ENCODE measurements around the gene SGK1.

DNA sequence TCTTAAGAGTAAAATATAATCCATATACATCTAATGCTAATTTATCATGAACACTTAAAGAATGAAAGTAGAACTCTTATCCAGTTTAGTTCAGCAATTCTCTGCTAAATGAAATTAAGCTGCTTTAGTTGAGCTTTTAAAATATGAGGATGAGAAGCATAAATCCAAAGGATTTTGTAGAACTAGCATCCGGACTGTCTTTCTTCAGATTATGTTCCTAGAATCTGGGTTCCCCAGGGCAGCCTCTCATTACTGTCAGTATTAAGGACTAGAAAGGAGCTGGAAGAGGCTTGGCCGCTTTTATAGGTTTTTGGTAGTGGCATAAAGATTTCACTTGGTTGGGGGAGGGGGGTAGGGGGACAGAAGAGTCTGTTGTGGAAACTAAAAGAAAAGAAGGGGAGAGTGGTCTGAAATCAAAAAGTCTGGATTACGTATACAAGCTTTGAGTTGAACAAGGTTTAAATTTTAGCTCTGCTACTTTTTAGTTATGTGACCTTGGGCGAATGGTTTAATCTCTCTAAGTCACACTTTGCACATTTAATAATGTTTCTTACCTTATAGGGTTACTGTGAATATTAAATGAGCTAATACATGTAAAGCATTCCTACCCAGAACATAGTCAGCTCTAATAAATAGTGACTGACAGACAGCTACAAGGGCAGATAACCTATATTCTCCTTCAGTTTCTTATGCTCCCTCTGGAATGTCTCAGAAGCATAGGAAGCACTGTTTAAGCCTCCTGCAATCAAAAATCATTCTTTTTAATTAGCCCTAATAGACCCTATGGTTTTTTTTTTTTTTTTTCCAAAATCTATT, 3.7 kb downstream of the SGK1 start:
- TF ChIP-seq ZNF384 (IDR thresholded peaks at IDR 0.05) (no peak), ELF4 (IDR thresholded peaks at IDR 0.05) (no peak), NFRKB (IDR thresholded peaks at IDR 0.05) (no peak), TARDBP (IDR thresholded peaks at IDR 0.05) (no peak), ARNT (IDR thresholded peaks at IDR 0.05) (no peak), FOXM1 (IDR thresholded peaks at IDR 0.05; ENCODE audit: borderline replicate concordance) (no peak), FOXA1 (IDR thresholded peaks at IDR 0.05) (no peak), L3MBTL2 (conservative IDR thresholded peaks at IDR 0.05) (no peak), BHLHE40 (IDR thresholded peaks at IDR 0.05; ENCODE audit: borderline replicate concordance) (no peak), SP1 (IDR thresholded peaks at IDR 0.05) (no peak)

Measured in HEK293T (cell line).